Gastrocnemius medialis (tissue), 4 donors: ENCODE results near the gene MEN1. TPM values are rescaled to one million over a fixed set of nuclear protein-coding genes. Genes with fewer than 3 reads are reported as not detected.

Source experiments
- ATAC-seq, 2 donors: fragments of 150-250 bp; one replicate each; pipeline ENCODE4 v1.9.1; 2016
- DNase-seq, 2 donors: peaks; one replicate each; pipeline ENCODE4 v3.0.0-alpha.2; 2019
- H3K27ac ChIP-seq, 4 donors: fragments of 200-600 bp; sonication (generic); 1 replicate in 1 of 4; 2 replicates in 3 of 4; pipeline ENCODE4 v1.5.1; 2016 to 2018; ENCODE audit warnings: mild to moderate bottlenecking in 2 of 4, moderate library complexity in 1 of 4
- H3K27me3 ChIP-seq, 3 donors: fragments of 200-600 bp; sonication (generic) in 2 of 3; 1 replicate in 1 of 3; 2 replicates in 2 of 3; pipeline versions ENCODE4 v1.5.1 to v1.6.0; 2016 to 2019; ENCODE audit warnings: mild to moderate bottlenecking in 1 of 3, moderate library complexity in 1 of 3
- H3K36me3 ChIP-seq, 2 donors: fragments of 200-600 bp; sonication (generic) in 1 of 2; one replicate each; pipeline ENCODE4 v1.5.1; 2017 to 2018
- H3K4me1 ChIP-seq, 2 donors: fragments of 200-600 bp; sonication (generic) in 1 of 2; one replicate each; pipeline ENCODE4 v1.5.1; 2016 to 2017; ENCODE audit warnings: mild to moderate bottlenecking in 2 of 2
- H3K4me3 ChIP-seq, 4 donors: fragments of 200-600 bp; sonication (generic) in 3 of 4; 1 replicate in 1 of 4; 2 replicates in 3 of 4; pipeline ENCODE4 v1.5.1; 2016 to 2019; ENCODE audit warnings: mild to moderate bottlenecking in 2 of 4
- H3K9me3 ChIP-seq, 3 donors: fragments of 200-600 bp; sonication (generic) in 2 of 3; 1 replicate in 1 of 3; 2 replicates in 2 of 3; pipeline ENCODE4 v1.5.1; 2016 to 2019
- CTCF ChIP-seq, 5 experiments: fragments of 450-650 bp in 3 of 5; fragments of 200-600 bp in 2 of 5; sonication (generic) in 2 of 5; IDR thresholded peaks in 4 of 5; conservative IDR thresholded peaks in 1 of 5; 1 replicate in 4 of 5; 2 replicates in 1 of 5; pipeline ENCODE4 v1.5.1; 2016 to 2019; ENCODE audit warnings: antibody characterized with exemption in 5 of 5, mild to moderate bottlenecking in 3 of 5, moderate library complexity in 3 of 5
- POLR2A ChIP-seq, 2 donors: fragments of 450-650 bp; IDR thresholded peaks; one replicate each; pipeline ENCODE4 v1.6.1; 2017; ENCODE audit warnings: antibody characterized with exemption in 2 of 2, mild to moderate bottlenecking in 2 of 2, moderate library complexity in 2 of 2
- in situ Hi-C, 4 donors: fragments of 200-750 bp; cut with MboI; loops; one replicate each; pipeline versions ENCODE4 v1.15.0 to v1.8.0; 2017; ENCODE audit warnings: low sequenced_read_pairs in 4 of 4
- intact Hi-C: fragments of 100-400 bp; cut with DNase I; formaldehyde crosslinking; loops from one replicate; pipeline ENCODE4 v1.15.1; 2023; ENCODE audit warnings: low total_unique reads
- total RNA-seq, 4 donors: library from RNA; depleted of rRNA; stranded (reverse); fragments of >200 nt; gene quantifications; one replicate each; pipeline versions ENCODE4 v1.1.0 to v1.2.3, GENCODE V29; 2016

The MEN1 gene
- total RNA-seq, 4 donors from 2014 or later = 7.4 to 12.2 (median 9.8) TPM

DNA sequence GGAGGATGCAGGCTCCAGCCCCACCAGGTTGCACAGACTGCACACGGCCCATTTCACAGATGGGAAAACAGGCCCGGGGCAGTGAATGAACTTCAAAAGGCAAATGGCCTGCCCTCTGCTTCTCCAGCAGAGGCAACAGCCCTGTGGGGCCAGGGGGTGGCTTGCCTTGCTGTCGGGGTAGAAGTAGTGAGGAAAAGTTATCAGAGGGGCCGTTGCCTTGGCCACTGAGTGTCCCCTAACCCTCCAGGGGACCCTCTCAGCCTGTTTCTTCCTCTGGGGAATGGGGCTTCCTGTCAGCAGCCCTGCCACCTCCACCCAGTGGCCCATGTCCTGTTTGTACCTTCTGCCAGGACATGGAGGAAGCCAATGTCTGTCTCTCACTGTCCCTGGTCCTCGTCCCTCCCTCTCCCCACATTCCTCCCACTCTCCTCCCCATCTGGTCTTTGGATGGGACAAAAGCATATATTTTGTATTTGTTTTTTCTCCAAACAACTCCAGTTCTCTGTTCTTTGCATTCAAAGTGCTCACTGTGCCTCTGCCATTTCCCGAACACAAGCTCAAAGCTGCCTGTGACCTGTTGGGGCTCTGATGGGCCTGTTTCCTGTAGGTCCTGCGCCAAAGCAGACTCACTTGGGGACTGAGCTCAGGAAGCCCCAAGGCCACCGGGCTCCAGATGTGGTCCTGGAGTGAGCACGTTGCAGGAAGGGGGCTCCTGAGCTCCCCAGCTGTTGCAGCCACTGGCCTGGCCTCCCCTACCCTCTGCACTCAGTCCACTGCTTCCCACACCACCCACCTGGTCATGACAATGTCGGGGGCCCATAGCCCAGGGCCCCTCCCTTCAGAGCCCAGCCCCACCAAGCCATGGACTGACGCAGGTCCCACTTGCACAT, 16.8 kb downstream of the MEN1 start:
- H3K4me1 ChIP-seq = no peaks in the 10 kb centered on the region
- peaks cover 0 to 12% of the 10 kb centered on the region in 2 donors for H3K36me3 ChIP-seq
- DNase-seq (no peak), ATAC-seq (no peak)
- no peaks in the 10 kb centered on the region for H3K9me3 ChIP-seq
- no peaks in the 10 kb centered on the region for H3K27me3 ChIP-seq
- intact Hi-C loops (no loop called here), in situ Hi-C loops (no loop called here)
- TF ChIP-seq CTCF (IDR thresholded peaks at IDR 0.05 in 4 of 5, conservative IDR thresholded peaks at IDR 0.05 in 1 of 5) (no peak), POLR2A (IDR thresholded peaks at IDR 0.05) (no peak)
- H3K4me3 ChIP-seq = no peak overlapping the region
- peak overlapping the region in 3 of 4 donors; percentile 33 to 35 (median 34) for H3K27ac ChIP-seq

- TF ChIP-seq CTCF (IDR thresholded peaks at IDR 0.05 in 4 of 5, conservative IDR thresholded peaks at IDR 0.05 in 1 of 5) = no peak
- no peak for TF ChIP-seq POLR2A (IDR thresholded peaks at IDR 0.05)
- H3K27me3 ChIP-seq = no peaks in the 10 kb centered on the region
- no peak for DNase-seq
- no peak for ATAC-seq
- intact Hi-C loops (no loop called here), in situ Hi-C loops (no loop called here)
- no peaks in the 10 kb centered on the region for H3K9me3 ChIP-seq
- H3K36me3 ChIP-seq = peaks cover 0 to 12% of the 10 kb centered on the region in 2 donors
- H3K4me3 ChIP-seq = no peak overlapping the region
- no peak overlapping the region for H3K27ac ChIP-seq
- H3K4me1 ChIP-seq = no peaks in the 10 kb centered on the region
These were observed 17.9 kb downstream of the MEN1 start for GRCh38 chr11:64792482-64792881.

- no peak for DNase-seq
- intact Hi-C loops = no loop called here
These were observed 18.5 kb downstream of the MEN1 start for GRCh38 chr11:64791781-64792291.

DNA sequence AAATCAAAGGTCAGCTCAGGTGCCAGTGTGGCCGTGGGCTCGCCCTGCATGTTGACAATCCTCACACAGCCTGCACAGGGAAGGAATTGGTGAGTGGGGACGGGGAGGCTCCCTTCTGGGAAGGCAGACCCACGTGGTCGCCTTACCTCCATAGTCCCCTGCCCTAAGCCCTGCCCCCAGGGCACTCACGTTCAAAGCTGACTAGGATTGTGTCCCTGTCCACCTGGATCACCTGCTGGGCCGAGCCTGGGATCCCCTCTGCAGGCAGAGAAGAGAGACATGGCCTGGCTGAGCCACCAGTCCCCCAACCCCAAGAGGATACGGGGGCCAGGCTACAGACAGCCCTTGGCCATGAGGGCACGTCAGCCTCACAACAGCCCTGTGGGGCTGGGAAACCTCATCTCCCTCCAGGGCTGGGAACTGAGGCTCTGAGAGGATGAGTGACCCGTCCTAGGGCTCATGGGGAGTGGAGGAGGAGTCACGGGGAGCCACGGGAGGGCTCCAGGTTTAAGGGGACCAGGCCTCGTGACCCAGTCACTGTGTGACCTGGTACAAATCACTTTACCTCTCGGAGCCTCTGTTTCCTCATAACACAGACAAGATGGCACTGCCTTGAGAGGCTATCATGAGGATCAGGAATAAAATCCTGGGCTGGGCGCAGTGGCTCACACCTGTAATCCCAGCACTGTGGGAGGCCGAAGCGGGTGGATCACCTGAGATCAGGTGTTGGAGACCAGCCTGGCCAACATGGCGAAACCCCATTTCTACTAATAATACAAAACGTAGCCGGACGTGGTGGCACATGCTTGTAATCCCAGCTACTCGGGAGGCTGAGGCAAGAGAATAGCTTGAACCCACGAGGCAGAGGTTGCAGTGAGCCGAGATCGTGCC, 19.9 kb downstream of the MEN1 start:
- no peak for DNase-seq
- intact Hi-C loops = no loop called here
- Histone ChIP-seq H3K4me1 (no peaks in the 10 kb centered on the region), H3K27me3 (no peaks in the 10 kb centered on the region), H3K27ac (no peak overlapping the region), H3K9me3 (no peaks in the 10 kb centered on the region), H3K4me3 (no peak overlapping the region), H3K36me3 (peaks cover 0 to 6% of the 10 kb centered on the region in 2 donors)
- ATAC-seq = no peak
- in situ Hi-C loops = no loop called here
- TF ChIP-seq CTCF (IDR thresholded peaks at IDR 0.05 in 4 of 5, conservative IDR thresholded peaks at IDR 0.05 in 1 of 5) = no peak

More at GRCh38 chr11:64791781-64792291, 18.5 kb downstream of the MEN1 start:
- Histone ChIP-seq H3K9me3 (no peaks in the 10 kb centered on the region), H3K36me3 (peaks cover 0 to 7% of the 10 kb centered on the region in 2 donors), H3K4me3 (no peak overlapping the region), H3K4me1 (no peaks in the 10 kb centered on the region), H3K27me3 (no peaks in the 10 kb centered on the region), H3K27ac (no peak overlapping the region)
- ATAC-seq = no peak
- TF ChIP-seq CTCF (IDR thresholded peaks at IDR 0.05 in 4 of 5, conservative IDR thresholded peaks at IDR 0.05 in 1 of 5) (no peak), POLR2A (IDR thresholded peaks at IDR 0.05) (no peak)
- in situ Hi-C loops = no loop called here
